HG03558 (cell line): ENCODE results near the gene STBD1.
"Not testable (repeated sequence)": the region's sequence is repeated elsewhere in the genome, so short reads cannot be mapped to it uniquely, and the experiment has no call there.

Experiments
- ATAC-seq: cut with Tn5 transposase; IDR thresholded peaks from one replicate; pipeline ENCODE4 v1.9.1; 2021; ENCODE audit warnings: moderate number of reproducible peaks; ENCODE audit not compliant: unreplicated experiment; ENCODE audit errors: extremely low read depth

The STBD1 gene

GRCh38 chr4:76282941-76283689 lies 23.4 kb upstream of the STBD1 start:
- ATAC-seq: no peak

GRCh38 chr4:76283900-76284299 lies 22.6 kb upstream of the STBD1 start:
- no peak for ATAC-seq

- not testable (repeated sequence) for ATAC-seq
Observed at GRCh38 chr4:76287811-76288210, 18.7 kb upstream of the STBD1 start.

- no peak for ATAC-seq
Observed at GRCh38 chr4:76292730-76293129, 13.8 kb upstream of the STBD1 start.

- no peak for ATAC-seq
Observed at GRCh38 chr4:76293772-76294171, 12.8 kb upstream of the STBD1 start.

- no peak for ATAC-seq
Observed at GRCh38 chr4:76296286-76296820, 10.2 kb upstream of the STBD1 start.

GRCh38 chr4:76298227-76298626 lies 8.3 kb upstream of the STBD1 start:
- no peak for ATAC-seq

- ATAC-seq: no peak
Observed at GRCh38 chr4:76300012-76300411, 6.5 kb upstream of the STBD1 start.

- peak; percentile 99 for ATAC-seq
Observed at GRCh38 chr4:76301068-76301774, 5.3 kb upstream of the STBD1 start.

- ATAC-seq: no peak
Observed at GRCh38 chr4:76301775-76302162, 4.8 kb upstream of the STBD1 start.

GRCh38 chr4:76302826-76303438 lies 3.6 kb upstream of the STBD1 start:
- ATAC-seq: no peak

GRCh38 chr4:76305033-76305687 lies 1.4 kb upstream of the STBD1 start:
- ATAC-seq: no peak

- ATAC-seq: no peak
Observed at GRCh38 chr4:76306882-76307659, 538 bp downstream of the STBD1 start.

GRCh38 chr4:76307660-76308014 lies 1.1 kb downstream of the STBD1 start:
- ATAC-seq: no peak

GRCh38 chr4:76308548-76308947 lies 2.0 kb downstream of the STBD1 start:
- no peak for ATAC-seq

GRCh38 chr4:76309939-76310550 lies 3.5 kb downstream of the STBD1 start:
- no peak for ATAC-seq

GRCh38 chr4:76310683-76311082 lies 4.2 kb downstream of the STBD1 start:
- ATAC-seq: no peak

GRCh38 chr4:76311896-76312331 lies 5.4 kb downstream of the STBD1 start:
- ATAC-seq: no peak

GRCh38 chr4:76312457-76312856 lies 5.9 kb downstream of the STBD1 start:
- ATAC-seq: no peak

GRCh38 chr4:76313547-76313946 lies 7.0 kb downstream of the STBD1 start:
- ATAC-seq: no peak
